ENCODE results near the gene SLC32A1.

Gene SLC32A1

DNA sequence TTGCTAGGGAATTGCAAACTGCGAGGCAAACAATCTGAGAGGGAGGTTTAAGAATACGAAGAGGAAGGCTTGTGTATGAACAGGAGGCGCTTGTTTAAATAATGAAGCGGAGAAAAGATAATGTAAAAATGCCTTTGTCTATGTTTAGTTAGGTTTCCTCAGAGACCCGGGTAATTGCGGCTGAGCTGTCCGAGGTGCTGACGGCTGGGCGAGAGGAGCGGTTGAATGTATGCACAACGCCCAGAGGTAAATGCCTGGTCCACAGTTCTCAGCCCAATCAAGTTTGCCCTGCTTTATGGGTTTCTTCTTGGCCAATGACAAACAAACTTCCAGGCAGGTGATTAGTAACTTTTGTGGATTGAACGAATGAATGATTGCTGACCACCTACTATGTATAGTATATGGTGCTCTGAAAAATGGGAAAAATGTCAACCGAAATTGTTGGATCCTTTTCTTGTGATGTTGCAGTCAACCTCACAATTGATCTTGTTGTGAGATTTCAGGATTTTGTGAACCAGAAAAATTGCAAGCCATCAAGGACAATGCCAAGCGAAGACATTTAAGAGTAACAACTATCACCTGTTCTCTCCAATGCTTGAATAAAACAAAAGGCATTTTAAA lies 38.3 kb upstream of the SLC32A1 start:
- TF ChIP-seq SNAI2 (CRISPR knock-in tag; IDR thresholded peaks at IDR 0.05) (0 out of 2 replicates have a peak, but pooled peaks have one; percentile 78), POU6F1 (CRISPR knock-in tag; IDR thresholded peaks at IDR 0.05; ENCODE audit: borderline replicate concordance, low read depth) (no peak), ZNF70 (CRISPR knock-in tag; IDR thresholded peaks at IDR 0.05) (no peak), TOX (CRISPR knock-in tag; IDR thresholded peaks at IDR 0.05; ENCODE audit: borderline replicate concordance) (no peak), ISL1 (CRISPR knock-in tag; IDR thresholded peaks at IDR 0.05) (no peak), ZFP30 (CRISPR knock-in tag; IDR thresholded peaks at IDR 0.05) (no peak), ZC3H10 (CRISPR knock-in tag; IDR thresholded peaks at IDR 0.05) (no peak)
- peak; percentile 62; the same call in 1 of the 3 replicates for ATAC-seq

DNA sequence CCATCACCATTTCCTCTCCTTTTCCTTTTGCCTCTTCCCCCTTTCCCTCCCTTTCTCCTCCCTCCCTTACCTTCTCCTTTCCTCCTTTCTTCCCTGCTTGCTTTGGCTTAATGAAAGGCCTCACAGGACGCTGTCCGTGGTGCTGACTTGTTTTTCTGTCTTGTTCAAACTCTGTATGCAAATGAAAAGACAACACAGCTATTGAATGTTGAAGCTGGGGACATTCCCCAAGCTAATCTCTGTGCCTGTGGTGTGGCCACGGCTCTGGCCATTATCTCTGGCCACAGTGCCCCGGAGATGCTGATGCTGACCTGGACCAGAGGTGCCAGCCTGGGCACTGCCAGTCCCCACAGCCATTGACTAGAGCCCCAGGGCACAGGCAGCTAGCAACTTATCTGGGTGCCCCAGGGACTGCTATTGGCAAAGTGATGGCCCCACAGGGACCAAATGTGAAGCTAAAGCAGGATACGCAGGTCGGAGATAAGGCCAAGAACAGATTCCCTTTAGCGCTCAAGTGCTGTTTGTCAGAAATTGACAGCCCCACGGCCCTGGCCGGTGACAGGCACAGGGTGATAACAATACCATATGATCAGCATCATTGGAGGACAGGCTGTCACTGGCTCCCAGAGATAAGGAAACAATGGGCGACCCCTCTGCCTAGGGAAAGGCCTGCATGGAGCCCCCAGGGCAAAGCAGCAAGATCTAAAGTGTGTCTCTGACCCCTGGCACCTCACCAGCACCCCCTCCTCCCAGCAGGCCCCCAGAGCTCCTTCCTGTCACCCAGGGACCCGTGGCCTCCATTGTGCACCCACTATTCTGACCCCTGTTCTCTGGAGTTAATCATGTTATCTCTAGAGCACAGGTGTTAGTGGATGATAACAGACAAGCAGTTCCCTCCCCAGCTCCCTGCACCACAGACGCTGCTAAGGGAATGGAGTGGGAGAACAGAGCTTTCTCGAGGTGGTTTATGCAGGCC lies 31.6 kb upstream of the SLC32A1 start:
- peak; percentile 36; the same call in 1 of the 2 replicates for TF ChIP-seq ZFP30 (CRISPR knock-in tag; IDR thresholded peaks at IDR 0.05)
- TF ChIP-seq ZNF8 (CRISPR knock-in tag; IDR thresholded peaks at IDR 0.05), result no peak
- TF ChIP-seq SNAI2 (CRISPR knock-in tag; IDR thresholded peaks at IDR 0.05), result peak; percentile 87; the same call in 1 of the 2 replicates
- peak; percentile 52; the same call in 1 of the 2 replicates for TF ChIP-seq TCF4 (CRISPR knock-in tag; IDR thresholded peaks at IDR 0.05; ENCODE audit: borderline replicate concordance)
- no peak for TF ChIP-seq PPARA (CRISPR knock-in tag; IDR thresholded peaks at IDR 0.05; ENCODE audit: borderline replicate concordance)
- TF ChIP-seq CSDC2 (CRISPR knock-in tag; IDR thresholded peaks at IDR 0.05), result 0 out of 2 replicates have a peak, but pooled peaks have one; percentile 66
- ATAC-seq, result peak; percentile 68

DNA sequence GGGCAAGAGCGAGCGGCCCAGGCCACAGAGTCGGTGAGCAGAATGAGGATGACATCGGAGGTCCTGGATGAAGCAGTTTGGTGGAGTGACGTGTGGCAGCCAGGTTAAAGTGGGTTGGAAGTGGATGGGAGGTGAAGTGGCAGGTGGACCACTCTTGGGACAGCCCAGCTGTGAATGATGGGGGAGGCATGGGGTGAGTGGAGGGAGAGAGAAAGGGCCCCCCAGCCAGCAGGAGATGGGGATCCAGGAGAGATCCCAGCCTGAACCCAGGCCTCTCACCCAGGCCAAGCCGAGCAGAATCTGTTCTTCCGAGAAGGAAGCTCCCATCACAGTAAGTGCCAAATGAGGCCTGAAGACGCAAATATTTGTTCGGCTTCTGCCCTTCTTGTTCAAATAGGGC lies 27.0 kb upstream of the SLC32A1 start:
- TF ChIP-seq, protein P1, sequence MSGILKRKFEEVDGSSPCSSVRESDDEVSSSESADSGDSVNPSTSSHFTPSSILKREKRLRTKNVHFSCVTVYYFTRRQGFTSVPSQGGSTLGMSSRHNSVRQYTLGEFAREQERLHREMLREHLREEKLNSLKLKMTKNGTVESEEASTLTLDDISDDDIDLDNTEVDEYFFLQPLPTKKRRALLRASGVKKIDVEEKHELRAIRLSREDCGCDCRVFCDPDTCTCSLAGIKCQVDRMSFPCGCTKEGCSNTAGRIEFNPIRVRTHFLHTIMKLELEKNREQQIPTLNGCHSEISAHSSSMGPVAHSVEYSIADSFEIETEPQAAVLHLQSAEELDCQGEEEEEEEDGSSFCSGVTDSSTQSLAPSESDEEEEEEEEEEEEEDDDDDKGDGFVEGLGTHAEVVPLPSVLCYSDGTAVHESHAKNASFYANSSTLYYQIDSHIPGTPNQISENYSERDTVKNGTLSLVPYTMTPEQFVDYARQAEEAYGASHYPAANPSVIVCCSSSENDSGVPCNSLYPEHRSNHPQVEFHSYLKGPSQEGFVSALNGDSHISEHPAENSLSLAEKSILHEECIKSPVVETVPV (CRISPR knock-in tag; IDR thresholded peaks at IDR 0.05), result no peak
- TF ChIP-seq ZNF565 (CRISPR knock-in tag; conservative IDR thresholded peaks at IDR 0.05; ENCODE audit: low read depth) (no peak), CSDC2 (CRISPR knock-in tag; IDR thresholded peaks at IDR 0.05) (no peak), TCF4 (CRISPR knock-in tag; IDR thresholded peaks at IDR 0.05; ENCODE audit: borderline replicate concordance) (no peak), ZFP30 (CRISPR knock-in tag; IDR thresholded peaks at IDR 0.05) (no peak), ARNTL (CRISPR knock-in tag; IDR thresholded peaks at IDR 0.05; ENCODE audit: borderline replicate concordance, low read depth) (no peak), PPARA (CRISPR knock-in tag; IDR thresholded peaks at IDR 0.05; ENCODE audit: borderline replicate concordance) (no peak), OSR1 (CRISPR knock-in tag; IDR thresholded peaks at IDR 0.05) (no peak), BACH2 (CRISPR knock-in tag; IDR thresholded peaks at IDR 0.05; ENCODE audit: borderline replicate concordance) (no peak)
- TF ChIP-seq, protein P2, sequence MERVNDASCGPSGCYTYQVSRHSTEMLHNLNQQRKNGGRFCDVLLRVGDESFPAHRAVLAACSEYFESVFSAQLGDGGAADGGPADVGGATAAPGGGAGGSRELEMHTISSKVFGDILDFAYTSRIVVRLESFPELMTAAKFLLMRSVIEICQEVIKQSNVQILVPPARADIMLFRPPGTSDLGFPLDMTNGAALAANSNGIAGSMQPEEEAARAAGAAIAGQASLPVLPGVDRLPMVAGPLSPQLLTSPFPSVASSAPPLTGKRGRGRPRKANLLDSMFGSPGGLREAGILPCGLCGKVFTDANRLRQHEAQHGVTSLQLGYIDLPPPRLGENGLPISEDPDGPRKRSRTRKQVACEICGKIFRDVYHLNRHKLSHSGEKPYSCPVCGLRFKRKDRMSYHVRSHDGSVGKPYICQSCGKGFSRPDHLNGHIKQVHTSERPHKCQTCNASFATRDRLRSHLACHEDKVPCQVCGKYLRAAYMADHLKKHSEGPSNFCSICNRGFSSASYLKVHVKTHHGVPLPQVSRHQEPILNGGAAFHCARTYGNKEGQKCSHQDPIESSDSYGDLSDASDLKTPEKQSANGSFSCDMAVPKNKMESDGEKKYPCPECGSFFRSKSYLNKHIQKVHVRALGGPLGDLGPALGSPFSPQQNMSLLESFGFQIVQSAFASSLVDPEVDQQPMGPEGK (CRISPR knock-in tag; IDR thresholded peaks at IDR 0.05; ENCODE audit: borderline replicate concordance), result no peak
- no peak for ATAC-seq

GRCh38 chr20:38698541-38698940 lies 25.7 kb upstream of the SLC32A1 start:
- ATAC-seq, result no peak
- TF ChIP-seq CSDC2 (CRISPR knock-in tag; IDR thresholded peaks at IDR 0.05) (no peak), OSR1 (CRISPR knock-in tag; IDR thresholded peaks at IDR 0.05) (no peak), ZNF70 (CRISPR knock-in tag; IDR thresholded peaks at IDR 0.05) (no peak), CREB5 (CRISPR knock-in tag; IDR thresholded peaks at IDR 0.05; ENCODE audit: low read depth) (no peak), ESRRG (CRISPR knock-in tag; IDR thresholded peaks at IDR 0.05) (no peak), GLIS3 (CRISPR knock-in tag; IDR thresholded peaks at IDR 0.05) (no peak), ZFP30 (CRISPR knock-in tag; IDR thresholded peaks at IDR 0.05) (no peak), TOX (CRISPR knock-in tag; IDR thresholded peaks at IDR 0.05; ENCODE audit: borderline replicate concordance) (no peak)
- TF ChIP-seq, protein P2 (CRISPR knock-in tag; IDR thresholded peaks at IDR 0.05; ENCODE audit: borderline replicate concordance), result no peak

Data from SK-N-SH treated with all-trans-retinoic acid at 6 μM for 48 hours (cell line).